ENCODE data around the gene KRT7.
"Not testable (repeated sequence)": the region's sequence is repeated elsewhere in the genome, so short reads cannot be mapped to it uniquely, and the experiment has no call there.

KRT7 gene

DNA sequence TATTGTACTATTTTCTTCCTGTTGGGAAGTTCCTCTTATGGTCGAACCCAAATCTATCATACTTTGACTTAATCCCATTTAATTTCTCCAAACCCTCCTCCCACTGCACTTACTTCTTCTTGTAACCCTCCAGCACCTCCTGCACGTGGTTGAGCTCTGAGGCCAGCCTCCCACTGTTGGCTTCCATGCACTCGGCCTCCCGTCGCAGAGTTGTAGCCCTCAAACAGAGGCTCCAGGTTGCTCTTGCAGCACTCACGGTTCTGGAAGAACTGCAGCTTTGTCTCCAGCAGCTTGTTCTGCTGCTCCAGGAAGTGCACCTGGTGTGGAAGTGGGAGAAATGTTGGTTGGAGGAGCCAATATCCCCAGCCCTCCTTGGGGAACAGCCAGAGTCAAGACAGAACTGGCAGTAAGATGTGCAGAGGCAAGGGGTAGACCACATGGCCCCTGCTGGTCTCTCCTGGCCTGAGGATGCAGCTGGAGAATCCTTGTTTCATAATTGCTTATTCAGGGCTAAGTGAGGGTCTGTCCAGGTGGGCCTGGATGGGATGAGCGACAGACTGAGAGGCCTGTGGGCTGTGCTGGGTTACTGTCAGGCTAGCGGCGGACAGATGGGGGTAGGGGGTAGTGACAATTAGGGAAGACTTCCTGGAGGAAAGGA, 23.0 kb downstream of the KRT7 start:
- no peak for DNase-seq (ENCODE audit: low read depth)

DNA sequence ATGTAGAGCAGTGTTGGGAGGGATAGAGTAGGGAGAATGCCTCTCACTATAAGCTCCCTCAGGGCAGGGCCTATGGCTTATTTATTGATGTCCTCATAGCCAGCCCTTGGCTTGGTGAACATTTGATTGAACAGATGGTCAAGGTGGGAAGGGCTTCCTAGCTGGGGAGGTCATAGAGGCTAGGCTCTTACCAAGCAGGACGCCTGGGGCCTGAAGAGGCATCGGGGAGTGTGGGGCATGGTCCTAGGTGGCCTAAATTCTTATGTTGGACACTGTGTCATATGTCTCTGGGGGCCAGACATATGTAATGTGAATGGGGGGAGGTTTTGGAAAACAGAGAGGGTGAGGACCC, 23.5 kb downstream of the KRT7 start:
- no peak for DNase-seq (ENCODE audit: low read depth)

DNA sequence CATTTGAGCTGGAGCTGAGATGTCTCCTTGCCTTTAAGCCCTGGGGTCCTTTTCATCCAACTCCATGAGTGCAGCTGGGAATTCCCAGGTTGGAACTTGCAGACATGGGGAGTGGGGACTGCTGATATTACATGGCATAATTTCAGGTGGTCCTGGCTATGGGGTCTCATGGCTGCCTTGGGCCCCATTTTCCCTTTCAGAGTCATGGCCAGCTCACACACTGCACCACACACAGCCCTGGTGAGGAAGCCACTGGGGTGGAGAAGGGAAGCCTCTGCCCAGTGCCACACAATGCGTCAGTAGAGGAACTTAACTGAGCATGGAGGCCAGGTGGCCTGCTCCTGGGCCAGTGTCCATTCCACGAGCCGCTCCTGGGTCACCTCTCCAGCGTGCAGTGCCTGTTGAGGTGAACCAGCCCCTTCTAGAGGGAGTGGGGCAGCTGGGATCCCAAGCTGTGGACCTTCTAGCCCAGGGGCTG, 24.1 kb downstream of the KRT7 start:
- no peak for DNase-seq (ENCODE audit: low read depth)

DNA sequence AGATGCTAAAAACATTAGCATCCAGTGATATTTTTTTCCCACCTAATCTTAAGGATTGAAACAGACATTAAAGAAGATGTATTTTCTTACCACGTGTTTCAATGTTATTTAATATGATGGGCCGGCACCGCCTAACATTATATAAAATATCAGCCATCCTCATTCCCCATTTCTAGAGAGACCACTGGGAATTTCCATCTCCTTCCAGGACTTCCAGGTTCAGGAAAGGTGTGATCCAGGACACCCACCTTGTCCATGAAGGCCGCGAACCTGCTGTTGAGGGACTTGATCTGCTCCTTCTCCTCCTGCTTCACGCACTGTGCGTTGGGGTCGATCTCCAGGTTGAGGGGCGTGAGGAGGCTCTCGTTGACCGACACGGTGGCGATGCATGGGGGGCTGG, 24.9 kb downstream of the KRT7 start:
- not testable (repeated sequence) for DNase-seq (ENCODE audit: low read depth)

DNA sequence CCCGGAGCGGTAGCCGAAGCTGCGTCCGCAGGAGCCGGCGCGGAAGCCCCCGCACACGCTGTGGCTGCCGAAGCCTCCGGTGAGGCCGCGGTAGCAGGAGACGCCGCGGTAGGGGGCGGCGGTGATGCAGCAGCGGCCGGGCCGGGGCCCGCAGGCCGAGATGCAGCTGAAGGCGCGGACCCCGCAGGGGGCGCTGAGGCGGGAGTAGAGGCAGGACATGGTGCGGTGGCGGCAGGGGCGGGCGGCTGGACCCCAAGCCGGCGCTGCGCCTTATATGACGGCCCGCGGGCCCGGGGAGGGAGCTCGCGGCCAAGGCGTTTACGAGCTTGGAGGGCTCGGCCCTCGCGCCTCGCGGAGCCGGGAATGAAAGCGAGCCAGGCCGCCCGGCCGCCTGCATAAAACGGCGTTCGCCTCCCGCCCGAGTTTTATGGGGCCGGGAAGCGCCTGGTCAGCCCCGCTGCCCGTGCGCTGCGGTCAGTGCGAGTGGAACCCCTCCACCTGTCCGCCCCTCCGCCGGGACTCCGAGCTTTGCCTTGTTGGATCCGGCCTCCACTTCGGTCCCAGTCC, 25.4 kb downstream of the KRT7 start:
- DNase-seq (ENCODE audit: low read depth): no peak

DNA sequence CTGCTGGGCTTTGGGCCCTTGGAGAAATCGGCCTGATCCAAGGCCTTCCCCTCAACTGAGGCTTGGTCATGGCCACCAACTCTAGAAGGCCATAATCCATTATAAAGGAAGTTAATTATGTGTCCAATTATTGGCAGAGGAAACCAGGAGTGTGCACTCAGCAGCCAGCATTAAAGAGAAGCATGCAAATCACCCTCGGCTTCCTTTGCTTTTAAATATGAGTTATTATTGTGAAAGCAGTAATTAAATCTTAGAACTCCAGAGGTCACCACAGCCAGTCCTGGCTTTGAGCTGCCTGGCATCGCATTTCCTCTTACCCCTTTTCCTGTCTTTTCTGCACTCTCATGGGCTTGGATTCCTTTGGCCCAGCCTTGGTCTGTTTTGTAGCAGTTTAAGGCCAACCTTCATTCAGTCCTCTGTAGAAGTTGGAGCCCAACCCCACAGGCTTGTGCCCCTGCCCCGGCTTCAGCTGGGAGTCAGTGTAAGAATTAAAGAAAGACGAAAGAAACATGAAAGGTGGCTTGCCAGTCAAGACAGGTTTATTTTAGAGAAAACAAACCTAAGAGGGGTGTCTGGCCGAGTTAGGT, 26.7 kb downstream of the KRT7 start:
- no peak for DNase-seq (ENCODE audit: low read depth)

DNA sequence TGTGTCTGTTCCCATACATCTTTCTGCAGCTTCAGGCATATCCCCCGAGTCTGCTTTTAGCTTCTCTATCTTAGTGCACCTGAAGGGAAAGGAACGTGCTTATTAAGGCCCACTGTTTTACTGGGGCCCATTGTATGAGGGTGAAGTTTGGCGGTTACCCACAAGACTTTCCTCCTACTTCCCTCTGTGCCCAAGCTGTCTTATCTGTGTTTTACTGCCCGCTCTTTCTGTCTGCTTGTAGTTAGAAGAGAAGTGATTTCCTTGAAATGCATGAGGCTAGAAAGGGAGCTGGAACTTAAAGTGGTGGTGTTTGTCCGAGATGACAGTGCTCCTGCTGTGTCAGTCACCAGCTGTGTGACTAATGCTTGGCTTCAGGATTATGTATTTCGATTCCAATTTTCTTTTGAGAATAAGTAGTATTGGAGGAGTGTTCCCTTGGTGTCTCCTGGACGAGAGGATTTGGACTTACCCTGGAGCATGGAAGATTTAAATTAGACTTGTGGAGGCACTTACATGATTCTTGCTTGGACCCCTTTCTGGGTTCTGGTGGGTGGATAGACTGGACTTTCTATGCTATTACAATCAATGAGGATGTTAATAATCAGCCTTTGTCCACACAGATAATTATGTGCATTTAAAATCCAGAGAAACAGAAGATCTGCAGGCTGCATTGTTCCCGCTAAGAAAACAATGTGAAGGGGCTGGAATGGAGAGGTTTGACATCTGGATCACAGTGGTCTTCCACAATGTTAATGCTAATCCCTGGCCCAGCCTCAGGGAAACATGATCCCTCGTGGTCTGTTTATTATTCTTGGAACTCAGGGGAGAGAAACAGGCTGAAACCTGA, 27.5 kb downstream of the KRT7 start:
- no peak for DNase-seq (ENCODE audit: low read depth)

DNA sequence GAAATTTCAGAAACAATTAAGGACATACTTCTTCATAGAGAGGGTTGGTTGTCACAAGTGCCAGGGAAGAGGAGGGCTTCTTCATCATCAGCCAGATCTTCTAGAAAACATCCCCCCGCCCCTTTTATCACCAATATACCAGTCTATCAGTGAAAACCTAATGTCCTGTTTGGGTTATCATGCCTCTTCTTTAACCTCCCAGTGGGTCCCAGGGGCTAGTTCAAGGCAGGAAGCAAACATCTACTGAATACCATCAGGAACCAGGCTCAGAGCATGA, 28.1 kb downstream of the KRT7 start:
- no peak for DNase-seq (ENCODE audit: low read depth)

DNA sequence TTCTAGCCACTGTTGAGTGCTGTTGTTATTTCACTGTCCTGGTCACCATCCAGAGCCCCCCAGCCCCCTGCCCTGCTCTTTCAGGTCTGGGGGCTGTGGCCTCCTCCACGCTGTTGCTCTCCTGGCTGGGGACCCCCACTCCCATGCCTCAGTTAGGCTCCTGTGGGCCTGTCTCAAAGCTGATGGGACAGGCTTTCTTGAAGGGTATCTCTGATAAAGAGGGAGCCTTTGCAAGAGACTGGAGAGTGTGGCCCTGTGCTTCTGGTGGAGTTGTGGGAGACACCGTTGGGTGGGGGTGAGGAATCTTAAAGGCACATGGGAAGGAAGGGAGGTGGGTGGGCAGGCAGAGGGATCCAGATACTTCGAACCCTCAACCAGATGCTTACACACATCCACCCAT, 29.2 kb downstream of the KRT7 start:
- DNase-seq (ENCODE audit: low read depth): no peak

DNA sequence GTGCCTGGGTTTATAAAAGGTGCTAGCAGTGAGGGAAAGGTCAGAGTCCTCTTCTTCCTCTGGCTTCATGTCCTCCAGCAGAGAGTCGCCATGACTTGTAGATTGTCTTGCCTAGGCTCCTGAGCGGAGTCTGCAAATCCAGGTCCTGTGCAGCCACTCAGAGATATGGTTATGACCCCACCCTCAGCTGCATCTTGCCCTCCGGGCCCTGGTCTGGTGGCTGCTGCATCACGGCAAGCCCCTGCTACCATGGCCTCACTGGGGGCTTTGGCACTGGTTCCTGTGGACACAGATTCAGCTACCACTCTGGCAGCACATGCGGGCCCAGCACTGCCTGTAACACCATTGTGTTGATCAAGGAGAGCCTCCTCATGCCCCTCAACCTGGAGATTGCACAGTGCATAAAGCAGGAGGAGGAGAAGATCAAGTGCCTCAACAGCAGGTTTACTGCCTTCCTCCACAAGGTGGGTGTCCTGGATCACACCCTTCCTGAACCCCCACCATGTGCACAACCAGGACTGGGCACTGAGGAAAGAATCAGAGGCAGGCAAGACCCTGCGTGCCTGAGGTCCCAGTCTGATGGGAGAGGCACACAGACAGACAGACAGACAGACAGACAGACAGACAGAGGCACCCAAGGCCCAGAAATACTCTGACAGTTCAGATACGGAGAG, 30.9 kb downstream of the KRT7 start:
- DNase-seq (ENCODE audit: low read depth): no peak

DNA sequence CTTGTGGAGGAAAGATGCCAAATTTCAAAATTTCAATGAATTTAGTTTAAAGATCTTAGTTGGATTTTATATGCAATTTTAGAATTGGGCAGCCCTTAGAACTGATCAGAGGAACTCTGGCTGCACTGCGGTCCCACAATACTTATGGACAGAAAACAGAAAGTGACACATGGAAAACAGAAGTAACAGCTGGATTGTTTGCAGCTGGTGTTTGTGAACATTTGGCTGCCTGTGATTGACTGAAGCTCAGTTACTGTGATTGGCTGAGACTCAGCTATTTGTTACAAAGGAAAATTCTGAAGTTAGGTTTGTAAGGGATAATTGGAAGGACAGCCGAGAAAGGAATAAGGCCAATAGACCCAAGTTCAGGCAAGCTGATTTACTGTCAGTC, 31.4 kb downstream of the KRT7 start:
- DNase-seq (ENCODE audit: low read depth): no peak

DNA sequence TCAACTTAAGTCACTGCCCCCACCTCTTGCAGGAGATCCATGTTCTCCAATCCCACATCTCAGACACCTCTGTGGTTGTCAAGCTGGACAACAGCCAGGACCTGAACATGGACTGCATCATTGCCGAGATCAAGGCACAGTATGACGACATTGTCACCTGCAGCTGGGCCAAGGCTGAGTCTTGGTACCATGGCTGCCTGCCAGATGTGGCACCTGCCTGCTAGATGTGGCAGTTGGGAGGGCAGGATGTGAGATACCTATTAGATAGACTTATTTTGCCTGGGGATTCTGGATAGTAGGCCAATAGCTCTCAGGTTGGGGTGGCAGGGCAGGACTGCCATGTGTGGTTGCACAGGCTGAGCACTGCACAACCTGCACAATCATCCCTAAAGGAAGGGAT, 33.5 kb downstream of the KRT7 start:
- no peak for DNase-seq (ENCODE audit: low read depth)

DNA sequence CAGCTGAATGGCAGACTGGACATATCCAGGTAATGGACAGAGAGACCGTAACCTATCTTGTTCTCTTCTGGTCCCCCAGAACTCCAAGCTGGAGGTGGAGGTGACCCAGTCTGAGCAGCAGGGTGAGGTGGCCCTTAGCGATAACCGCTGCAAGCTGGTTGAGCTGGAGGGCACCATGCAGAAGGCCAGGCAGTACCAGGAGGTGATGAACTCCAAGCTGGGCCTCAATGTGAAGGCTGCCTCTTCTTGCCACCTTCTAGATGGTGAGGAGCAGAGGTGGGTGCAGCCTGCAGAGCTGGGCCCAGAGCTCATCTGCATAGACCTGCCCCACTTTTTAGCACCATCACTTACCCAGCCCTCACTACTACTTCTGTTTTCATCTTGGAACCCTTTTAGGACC, 34.2 kb downstream of the KRT7 start:
- DNase-seq (ENCODE audit: low read depth): no peak

DNA sequence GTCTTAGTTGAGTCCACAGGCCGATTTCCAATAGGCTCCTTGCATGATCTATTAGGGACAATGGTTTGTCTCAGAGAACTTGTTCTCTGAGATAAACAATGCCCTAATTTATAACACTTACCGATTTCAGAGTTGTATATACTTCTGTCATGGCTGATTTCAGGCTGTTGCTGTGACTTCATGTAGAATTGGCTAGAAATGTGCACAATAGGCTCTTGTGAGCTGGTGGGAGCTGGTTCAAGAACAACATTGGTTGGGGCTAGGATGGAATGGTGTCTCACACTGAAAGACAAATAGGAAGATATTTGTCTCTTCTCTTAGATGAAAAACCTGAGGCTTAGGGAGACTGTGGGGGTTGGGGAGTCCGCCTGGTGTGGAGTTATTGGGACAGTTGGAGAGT, 34.7 kb downstream of the KRT7 start:
- DNase-seq (ENCODE audit: low read depth): no peak

DNA sequence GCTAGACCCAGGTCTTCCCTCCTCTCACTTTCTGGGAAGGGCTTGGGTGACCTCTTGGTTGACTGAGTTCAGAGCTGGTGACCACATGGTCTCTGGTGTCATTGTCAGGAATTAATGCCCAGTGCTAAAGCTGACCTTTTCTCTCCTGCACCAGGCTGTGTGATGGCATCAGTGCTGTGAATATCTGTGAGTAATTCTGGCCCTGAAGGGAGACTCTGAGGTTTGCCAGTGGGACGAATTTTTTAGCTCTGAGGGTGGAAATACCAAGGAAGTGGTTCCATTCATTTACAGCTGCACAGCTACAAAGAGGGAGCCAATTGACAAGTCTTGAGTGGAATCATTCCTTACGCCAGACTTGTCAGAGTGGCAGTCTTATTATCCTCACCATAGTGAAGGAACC, 35.2 kb downstream of the KRT7 start:
- no peak for DNase-seq (ENCODE audit: low read depth)

DNA sequence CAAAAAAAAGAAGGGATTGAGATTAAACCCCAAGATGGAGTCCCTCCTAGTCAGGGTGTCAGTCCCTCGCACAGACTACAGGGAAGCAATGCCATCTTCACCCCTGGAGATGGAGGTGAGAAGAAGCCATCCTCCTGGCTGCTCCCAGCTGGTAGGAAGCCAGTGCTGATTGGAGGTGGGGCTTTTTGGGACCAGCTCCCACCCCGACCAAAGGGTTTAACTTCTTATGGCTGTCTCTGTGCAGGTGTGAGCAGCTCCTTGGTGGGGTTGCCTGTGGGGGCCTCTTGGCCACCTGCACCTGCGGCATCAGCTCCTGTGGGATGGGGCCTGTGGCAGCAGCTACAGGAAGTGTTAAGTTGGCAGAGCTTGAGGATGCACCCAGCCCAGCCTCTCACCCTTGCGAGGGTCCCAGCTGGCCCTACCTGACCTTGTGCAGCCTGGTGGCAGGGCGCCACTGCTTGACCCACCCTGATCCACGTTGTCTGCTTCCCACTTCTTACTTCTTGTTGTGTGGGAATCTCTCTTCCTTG, 37.6 kb downstream of the KRT7 start:
- no peak for DNase-seq (ENCODE audit: low read depth)

DNA sequence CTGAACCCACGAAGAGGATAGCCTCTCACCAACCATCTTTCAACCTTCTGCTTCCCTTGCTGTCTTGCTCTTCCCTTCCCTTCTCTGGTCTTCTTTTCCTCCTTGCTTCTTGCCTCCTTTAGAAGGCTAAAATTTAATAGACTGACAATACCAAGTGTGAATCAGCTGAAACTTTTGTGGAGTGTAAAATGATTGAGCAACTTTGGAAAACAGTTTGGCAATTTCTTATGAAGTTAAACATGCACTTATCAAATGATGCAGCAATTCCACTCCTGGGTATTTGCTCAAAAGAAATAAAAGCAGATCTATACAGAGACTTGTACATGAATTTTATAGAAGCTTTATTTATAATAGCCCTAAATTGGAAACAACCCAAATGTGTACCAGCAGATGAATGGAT, 38.1 kb downstream of the KRT7 start:
- no peak for DNase-seq (ENCODE audit: low read depth)

DNA sequence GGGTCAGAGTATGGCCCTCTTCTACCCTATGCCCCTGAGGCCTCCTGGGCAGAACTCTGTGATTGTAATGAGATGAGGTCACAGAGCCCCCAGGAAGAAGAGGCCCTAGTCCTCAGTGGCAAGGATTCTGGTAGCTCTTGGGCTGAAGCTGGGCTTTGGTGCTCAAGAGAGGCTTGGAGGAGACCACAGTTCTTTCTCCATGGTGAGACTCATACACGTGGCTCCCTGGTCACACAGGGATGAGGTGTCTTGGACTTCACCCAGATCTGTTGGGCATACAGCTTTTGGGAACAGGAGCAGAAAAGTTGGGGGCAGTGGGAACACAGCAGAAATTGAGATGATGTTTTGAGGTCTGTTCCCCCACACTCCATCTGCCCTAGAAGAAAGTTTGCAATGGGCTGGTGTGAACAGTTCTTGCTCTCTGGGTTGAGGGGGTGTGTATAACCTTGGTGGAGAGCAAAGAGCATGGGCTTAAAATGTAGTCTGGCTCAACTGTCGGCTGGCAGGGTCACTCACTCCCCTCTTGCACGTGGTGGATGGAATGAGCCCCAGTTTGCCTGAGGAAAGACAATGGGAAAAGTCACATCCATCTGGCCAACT, 41.6 kb downstream of the KRT7 start, which contains the start of gene KRT86:
Gene KRT86 (plus strand): TSS at position 125 of the 600 bp plus-strand sequence. CDS start 27,272 bp downstream, outside the sequence.
- no peak for DNase-seq (ENCODE audit: low read depth)

DNA sequence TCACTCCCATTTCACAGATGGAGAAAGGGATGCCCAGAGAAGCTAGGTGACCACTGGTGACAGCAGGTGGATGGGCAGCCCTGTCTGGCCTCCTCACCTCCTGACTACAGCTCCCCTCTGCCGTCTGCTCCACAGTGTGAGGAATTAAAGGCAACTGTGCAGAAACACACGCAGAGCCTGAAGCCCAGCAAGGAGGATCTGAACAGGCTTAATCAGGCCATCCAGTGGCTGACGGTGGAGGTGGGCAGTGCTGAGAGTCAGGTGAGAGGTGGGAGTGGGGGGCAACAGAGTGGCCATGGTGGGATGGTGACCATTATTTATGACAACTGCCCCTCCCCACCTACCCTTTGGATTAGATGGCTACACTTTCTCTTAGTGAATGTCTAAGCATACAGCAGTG, 42.6 kb downstream of the KRT7 start:
- no peak for DNase-seq (ENCODE audit: low read depth)

DNA sequence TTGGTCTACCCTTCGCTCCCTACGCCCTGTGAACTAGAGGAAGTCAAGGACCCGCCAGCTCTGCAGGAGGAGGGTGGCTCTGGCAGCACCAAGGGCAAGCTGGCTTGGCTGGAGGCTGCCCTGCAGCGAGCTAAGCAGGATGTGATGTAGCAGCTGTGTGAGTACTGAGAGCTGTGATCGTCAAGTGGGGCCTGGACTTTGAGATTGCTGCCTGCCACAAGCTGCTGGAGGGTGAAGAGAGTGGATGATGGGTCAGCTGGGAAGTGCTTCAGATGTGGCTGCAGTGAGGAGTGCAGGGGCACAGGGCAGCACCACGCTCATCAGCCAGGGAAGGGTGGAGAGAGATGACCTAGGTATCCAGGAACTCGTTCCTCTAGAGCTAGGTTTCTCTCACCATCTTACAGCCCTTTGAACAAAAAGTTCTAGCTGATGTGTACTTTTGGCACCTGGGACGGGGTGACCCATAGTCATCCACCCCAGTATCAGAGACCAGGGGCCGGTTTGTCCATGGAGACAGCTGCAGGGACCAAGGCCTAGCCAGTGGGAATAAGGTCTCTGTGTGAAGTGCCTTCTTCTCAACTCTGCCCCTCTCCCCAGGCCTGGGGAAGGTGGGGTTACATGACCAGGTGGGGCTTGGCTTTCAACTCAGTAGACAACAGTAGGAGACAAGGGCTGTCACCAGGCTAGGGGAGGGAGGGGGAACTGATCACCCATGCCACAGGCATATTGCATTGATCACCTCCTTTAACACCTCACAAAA, 44.6 kb downstream of the KRT7 start:
- no peak for DNase-seq (ENCODE audit: low read depth)
